ENCODE data around the gene CEP112.
"Not testable (repeated sequence)": the region's sequence is repeated elsewhere in the genome, so short reads cannot be mapped to it uniquely, and the experiment has no call there.

CEP112 gene

GRCh38 chr17:65811043-65811442 lies 380.9 kb downstream of the CEP112 start:
- no peak for DNase-seq

GRCh38 chr17:65809366-65809765 lies 382.6 kb downstream of the CEP112 start:
- DNase-seq: no peak

GRCh38 chr17:65808566-65808965 lies 383.4 kb downstream of the CEP112 start:
- DNase-seq: not testable (repeated sequence)

GRCh38 chr17:65807361-65807760 lies 384.6 kb downstream of the CEP112 start:
- no peak for DNase-seq

GRCh38 chr17:65801513-65801912 lies 390.4 kb downstream of the CEP112 start:
- no peak for DNase-seq

- DNase-seq: no peak
Observed at GRCh38 chr17:65800655-65801054, 391.3 kb downstream of the CEP112 start.

GRCh38 chr17:65799869-65800268 lies 392.1 kb downstream of the CEP112 start:
- no peak for DNase-seq

GRCh38 chr17:65799454-65799853 lies 392.5 kb downstream of the CEP112 start:
- no peak for DNase-seq

- DNase-seq: no peak
Observed at GRCh38 chr17:65797809-65798208, 394.1 kb downstream of the CEP112 start.

GRCh38 chr17:65797101-65797500 lies 394.8 kb downstream of the CEP112 start:
- DNase-seq: no peak

- peak; percentile 21 for DNase-seq
Observed at GRCh38 chr17:65794572-65794971, 397.4 kb downstream of the CEP112 start.

GRCh38 chr17:65790241-65790640 lies 401.7 kb downstream of the CEP112 start:
- no peak for DNase-seq

- no peak for DNase-seq
Observed at GRCh38 chr17:65787503-65787902, 404.4 kb downstream of the CEP112 start.

GRCh38 chr17:65786479-65786878 lies 405.5 kb downstream of the CEP112 start:
- no peak for DNase-seq

- peak; percentile 90 for DNase-seq
Observed at GRCh38 chr17:65785109-65785508, 406.8 kb downstream of the CEP112 start.

GRCh38 chr17:65783845-65784334 lies 408.0 kb downstream of the CEP112 start:
- DNase-seq: peak; percentile 95

- DNase-seq: not testable (repeated sequence)
Observed at GRCh38 chr17:65782104-65782706, 409.7 kb downstream of the CEP112 start.

- DNase-seq: no peak
Observed at GRCh38 chr17:65780111-65780510, 411.8 kb downstream of the CEP112 start.

- no peak for DNase-seq
Observed at GRCh38 chr17:65776890-65777289, 415.0 kb downstream of the CEP112 start.

- no peak for DNase-seq
Observed at GRCh38 chr17:65774787-65775186, 417.1 kb downstream of the CEP112 start.

GRCh38 chr17:65772989-65773388 lies 418.9 kb downstream of the CEP112 start:
- no peak for DNase-seq

- DNase-seq: no peak
Observed at GRCh38 chr17:65771704-65772103, 420.2 kb downstream of the CEP112 start.

- DNase-seq: no peak
Observed at GRCh38 chr17:65763786-65764185, 428.1 kb downstream of the CEP112 start.

GRCh38 chr17:65762973-65763372 lies 429.0 kb downstream of the CEP112 start:
- no peak for DNase-seq

- DNase-seq: no peak
Observed at GRCh38 chr17:65759532-65759931, 432.4 kb downstream of the CEP112 start.

Measured in kidney glomerular epithelial cell (primary cell).